GM12872 (cell line): Measurements from ENCODE around the gene STAT5B.

ENCODE experiments used
- TF ChIP-seq, protein P1 (sequence below): IDR thresholded peaks from 3 replicates; pipeline ENCODE4 v1.5.1; 2011; ENCODE audit warnings: low read depth, mild to moderate bottlenecking, low read length, moderate library complexity; ENCODE audit not compliant: insufficient read depth

STAT5B gene

GRCh38 chr17:42304187-42305030 lies 28.2 kb upstream of the STAT5B start:
- TF ChIP-seq, protein P1, sequence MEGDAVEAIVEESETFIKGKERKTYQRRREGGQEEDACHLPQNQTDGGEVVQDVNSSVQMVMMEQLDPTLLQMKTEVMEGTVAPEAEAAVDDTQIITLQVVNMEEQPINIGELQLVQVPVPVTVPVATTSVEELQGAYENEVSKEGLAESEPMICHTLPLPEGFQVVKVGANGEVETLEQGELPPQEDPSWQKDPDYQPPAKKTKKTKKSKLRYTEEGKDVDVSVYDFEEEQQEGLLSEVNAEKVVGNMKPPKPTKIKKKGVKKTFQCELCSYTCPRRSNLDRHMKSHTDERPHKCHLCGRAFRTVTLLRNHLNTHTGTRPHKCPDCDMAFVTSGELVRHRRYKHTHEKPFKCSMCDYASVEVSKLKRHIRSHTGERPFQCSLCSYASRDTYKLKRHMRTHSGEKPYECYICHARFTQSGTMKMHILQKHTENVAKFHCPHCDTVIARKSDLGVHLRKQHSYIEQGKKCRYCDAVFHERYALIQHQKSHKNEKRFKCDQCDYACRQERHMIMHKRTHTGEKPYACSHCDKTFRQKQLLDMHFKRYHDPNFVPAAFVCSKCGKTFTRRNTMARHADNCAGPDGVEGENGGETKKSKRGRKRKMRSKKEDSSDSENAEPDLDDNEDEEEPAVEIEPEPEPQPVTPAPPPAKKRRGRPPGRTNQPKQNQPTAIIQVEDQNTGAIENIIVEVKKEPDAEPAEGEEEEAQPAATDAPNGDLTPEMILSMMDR: no peak

DNA sequence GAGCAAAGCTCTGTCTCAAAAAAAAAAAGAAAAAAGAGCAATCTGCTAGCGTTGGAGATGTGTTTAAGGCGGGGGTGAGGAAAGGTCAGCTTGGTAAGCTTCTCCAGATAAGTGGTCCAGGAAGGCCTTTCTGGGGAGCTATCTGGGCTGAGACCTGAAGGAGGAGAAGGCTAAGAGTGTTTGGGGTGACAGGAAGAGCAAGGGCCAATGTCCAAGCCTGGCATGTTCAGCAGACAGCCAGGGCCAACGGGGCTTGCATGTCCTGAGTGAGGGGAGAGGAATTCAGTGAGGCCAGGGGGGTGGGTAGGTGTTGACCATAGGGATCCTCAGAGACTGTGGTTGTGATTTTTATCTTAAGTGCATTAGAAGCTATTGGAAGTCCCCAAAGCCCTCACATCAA lies 27.5 kb upstream of the STAT5B start:
- TF ChIP-seq, protein P1: no peak

DNA sequence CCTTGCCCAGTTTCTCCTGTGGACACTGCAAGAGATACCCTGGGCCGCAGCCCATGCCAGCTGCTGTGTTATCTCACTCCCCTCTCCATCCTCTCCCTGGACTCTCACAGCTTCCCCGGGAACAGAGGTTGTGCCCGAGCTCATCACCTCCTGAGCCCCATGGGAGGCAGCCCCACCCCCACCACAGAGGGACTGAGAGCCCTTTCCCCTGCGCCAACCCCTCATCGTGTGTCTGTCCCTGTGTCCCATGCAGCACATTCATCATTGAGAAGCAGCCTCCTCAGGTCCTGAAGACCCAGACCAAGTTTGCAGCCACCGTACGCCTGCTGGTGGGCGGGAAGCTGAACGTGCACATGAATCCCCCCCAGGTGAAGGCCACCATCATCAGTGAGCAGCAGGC lies 24.8 kb upstream of the STAT5B start:
- TF ChIP-seq, protein P1: no peak

GRCh38 chr17:42296012-42296411 lies 19.8 kb upstream of the STAT5B start:
- TF ChIP-seq, protein P1: no peak

- TF ChIP-seq, protein P1: no peak
Measured at GRCh38 chr17:42294469-42295398, 18.5 kb upstream of the STAT5B start.

DNA sequence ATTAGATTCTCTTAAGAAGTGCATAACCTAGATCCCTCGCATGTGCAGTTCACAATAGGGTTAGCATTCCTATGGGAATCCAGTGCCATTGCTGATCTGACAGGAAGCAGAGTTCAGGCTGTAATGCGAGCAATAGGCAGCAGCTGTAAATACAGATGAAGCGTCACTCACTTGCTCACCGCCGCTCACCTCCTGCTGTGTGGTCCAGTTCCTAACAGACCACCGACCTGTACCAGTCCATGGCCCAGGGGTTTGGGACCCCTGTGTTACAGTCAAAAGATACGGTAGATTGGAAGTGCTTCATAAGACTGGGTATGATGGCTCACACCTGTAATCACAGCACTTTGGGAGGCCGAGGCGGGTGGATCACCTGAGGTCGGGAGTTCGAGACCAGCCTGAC lies 14.9 kb upstream of the STAT5B start:
- TF ChIP-seq, protein P1: no peak

DNA sequence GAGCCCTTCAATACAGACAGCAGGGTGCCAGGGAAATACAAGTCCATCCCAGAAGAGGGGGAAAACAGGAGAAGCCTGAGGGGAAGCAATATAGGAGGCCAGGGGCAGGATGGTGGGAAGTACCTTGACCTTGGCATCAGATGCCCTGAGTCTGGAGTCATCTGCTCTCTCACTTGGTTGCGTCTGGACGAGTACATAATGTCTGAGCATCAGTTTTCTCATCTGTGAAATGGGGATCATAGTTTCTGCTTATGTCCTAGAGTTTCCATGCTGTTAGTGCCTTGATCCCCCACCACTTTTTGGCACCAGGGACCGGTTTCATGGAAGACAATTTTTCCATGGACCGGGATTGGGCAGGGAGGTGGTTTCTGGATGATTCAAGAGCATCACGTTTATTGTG lies 14.4 kb upstream of the STAT5B start:
- TF ChIP-seq, protein P1: no peak
